ENCODE data around the gene LRFN2. TPM values are rescaled to one million over a fixed set of nuclear protein-coding genes. Genes with fewer than 3 reads are reported as not detected.

The LRFN2 gene
- total RNA-seq, 1 experiment from 2014 or later, result not detected

- no peak for DNase-seq (ENCODE audit: low read depth)
These were observed 186.4 kb downstream of the LRFN2 start for GRCh38 chr6:40400738-40401137.

- no peak for DNase-seq (ENCODE audit: low read depth)
These were observed 187.2 kb downstream of the LRFN2 start for GRCh38 chr6:40399888-40400457.

GRCh38 chr6:40398810-40399477 is 188.2 kb downstream of the LRFN2 start:
- no peak for DNase-seq (ENCODE audit: low read depth)

GRCh38 chr6:40398034-40398691 is 189.0 kb downstream of the LRFN2 start:
- no peak for DNase-seq (ENCODE audit: low read depth)

GRCh38 chr6:40397287-40398033 is 189.7 kb downstream of the LRFN2 start:
- DNase-seq (ENCODE audit: low read depth), result no peak

- no peak for DNase-seq (ENCODE audit: low read depth)
These were observed 191.5 kb downstream of the LRFN2 start for GRCh38 chr6:40395698-40396076.

GRCh38 chr6:40395066-40395697 is 192.0 kb downstream of the LRFN2 start:
- DNase-seq (ENCODE audit: low read depth), result peak; percentile 70

GRCh38 chr6:40394381-40394780 is 192.8 kb downstream of the LRFN2 start:
- DNase-seq (ENCODE audit: low read depth), result no peak

- no peak for DNase-seq (ENCODE audit: low read depth)
These were observed 193.5 kb downstream of the LRFN2 start for GRCh38 chr6:40393641-40394040.

GRCh38 chr6:40392589-40392988 is 194.6 kb downstream of the LRFN2 start:
- DNase-seq (ENCODE audit: low read depth), result no peak

GRCh38 chr6:40391851-40392517 is 195.2 kb downstream of the LRFN2 start:
- no peak for DNase-seq (ENCODE audit: low read depth)

- DNase-seq (ENCODE audit: low read depth), result no peak
These were observed 196.1 kb downstream of the LRFN2 start for GRCh38 chr6:40391086-40391485.

- no peak for DNase-seq (ENCODE audit: low read depth)
These were observed 196.9 kb downstream of the LRFN2 start for GRCh38 chr6:40390144-40390800.

GRCh38 chr6:40389254-40389653 is 197.9 kb downstream of the LRFN2 start:
- DNase-seq (ENCODE audit: low read depth), result no peak

- DNase-seq (ENCODE audit: low read depth), result no peak
These were observed 199.3 kb downstream of the LRFN2 start for GRCh38 chr6:40387871-40388264.

GRCh38 chr6:40387127-40387870 is 199.9 kb downstream of the LRFN2 start:
- DNase-seq (ENCODE audit: low read depth), result no peak

GRCh38 chr6:40386200-40386599 is 201.0 kb downstream of the LRFN2 start:
- no peak for DNase-seq (ENCODE audit: low read depth)

- DNase-seq (ENCODE audit: low read depth), result no peak
These were observed 203.6 kb downstream of the LRFN2 start for GRCh38 chr6:40383348-40384115.

- DNase-seq (ENCODE audit: low read depth), result no peak
These were observed 206.9 kb downstream of the LRFN2 start for GRCh38 chr6:40380271-40380670.

Measured in M059J (cell line).